HL-60 (cell line): ENCODE results near the gene NUDC.

Experiments
- CTCF ChIP-seq: IDR thresholded peaks from one replicate; pipeline ENCODE4 v1.5.1; 2011; ENCODE audit warnings: low read length, control low read depth, inconsistent platforms; ENCODE audit not compliant: insufficient read depth
- POLR2AphosphoS5 ChIP-seq: IDR thresholded peaks from 2 replicates; pipeline ENCODE4 v1.6.1; 2012; ENCODE audit warnings: low read depth
- REST ChIP-seq: IDR thresholded peaks from 2 replicates; pipeline ENCODE4 v1.6.1; 2012; ENCODE audit warnings: low read depth; ENCODE audit not compliant: insufficient replicate concordance

DNA sequence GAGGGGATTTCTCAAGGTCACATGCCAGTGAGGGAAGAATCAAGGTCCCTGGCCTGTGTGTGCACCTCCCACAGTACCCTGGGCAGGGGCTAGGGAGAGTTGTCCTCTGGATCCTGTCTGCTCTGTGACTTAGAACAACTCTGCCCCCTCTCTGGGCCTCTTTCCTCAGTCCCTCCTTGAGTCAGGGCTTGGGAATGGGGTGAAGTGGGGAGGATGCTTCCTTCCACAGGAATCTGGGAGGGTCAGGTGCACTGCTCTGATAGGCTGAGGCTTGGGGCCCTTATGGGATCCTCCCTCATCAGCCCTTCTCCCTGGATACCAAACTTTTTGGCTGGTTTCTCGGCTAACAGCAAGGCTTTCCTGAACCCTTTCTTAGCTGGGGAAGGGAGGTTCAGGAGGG is 74.5 kb downstream of the NUDC start:
- TF ChIP-seq REST (no peak), CTCF (no peak), POLR2AphosphoS5 (no peak)
